Tibial nerve (tissue), 4 donors: ENCODE results near the gene CTAGE4. TPM values are rescaled to one million over a fixed set of nuclear protein-coding genes. Genes with fewer than 3 reads are reported as not detected.
"Not testable (repeated sequence)": the region's sequence is repeated elsewhere in the genome, so short reads cannot be mapped to it uniquely, and the experiment has no call there.

ENCODE experiments used
- DNase-seq, 2 donors: peaks; one replicate each; pipeline ENCODE4 v3.0.0-alpha.2; 2019; ENCODE audit warnings: low spot score in 2 of 2
- H3K27ac ChIP-seq, 4 donors: fragments of 200-600 bp; sonication (generic) in 3 of 4; one replicate each; pipeline ENCODE4 v1.5.1; 2017 to 2019; ENCODE audit warnings: mild to moderate bottlenecking in 1 of 4
- H3K27me3 ChIP-seq, 2 donors: fragments of 200-600 bp; sonication (generic) in 1 of 2; one replicate each; pipeline versions ENCODE4 v1.5.1 to v1.6.0; 2017 to 2019
- H3K36me3 ChIP-seq, 3 donors: fragments of 200-600 bp; sonication (generic); one replicate each; pipeline ENCODE4 v1.5.1; 2018 to 2019
- H3K4me1 ChIP-seq, 4 donors: fragments of 200-600 bp; sonication (generic) in 3 of 4; one replicate each; pipeline ENCODE4 v1.5.1; 2017 to 2019
- H3K4me3 ChIP-seq, 4 donors: fragments of 200-600 bp; sonication (generic) in 3 of 4; one replicate each; pipeline ENCODE4 v1.5.1; 2017 to 2019; ENCODE audit warnings: mild to moderate bottlenecking in 1 of 4, moderate library complexity in 1 of 4
- H3K9me3 ChIP-seq, 4 donors: fragments of 200-600 bp; sonication (generic) in 3 of 4; one replicate each; pipeline ENCODE4 v1.5.1; 2017 to 2019
- WGBS, 2 donors: methylation state at CpG; one replicate each; pipeline ENCODE4 v1.1.5; 2018; 5-methylcytosine and 5-hydroxymethylcytosine counted together
- total RNA-seq, 4 donors: library from RNA; depleted of rRNA; stranded (reverse); fragments of >200 nt; gene quantifications; one replicate each; pipeline ENCODE4 v1.1.0, GENCODE V29; 2016
- TF ChIP-seq, protein P1 (sequence below), 5 experiments: fragments of 200-600 bp in 3 of 5; fragments of 450-650 bp in 2 of 5; sonication (generic) in 3 of 5; IDR thresholded peaks; one replicate each; pipeline ENCODE4 v1.5.1; 2016 to 2019; ENCODE audit warnings: antibody characterized with exemption in 5 of 5, mild to moderate bottlenecking in 3 of 5, moderate library complexity in 2 of 5

CTAGE4 gene
- total RNA-seq, 4 donors from 2014 or later = 2.5 to 3.1 TPM; not detected in 2

- not testable (repeated sequence) for DNase-seq, H3K27me3 ChIP-seq, H3K4me1 ChIP-seq, H3K36me3 ChIP-seq, H3K27ac ChIP-seq, H3K9me3 ChIP-seq, H3K4me3 ChIP-seq
- TF ChIP-seq, protein P1, sequence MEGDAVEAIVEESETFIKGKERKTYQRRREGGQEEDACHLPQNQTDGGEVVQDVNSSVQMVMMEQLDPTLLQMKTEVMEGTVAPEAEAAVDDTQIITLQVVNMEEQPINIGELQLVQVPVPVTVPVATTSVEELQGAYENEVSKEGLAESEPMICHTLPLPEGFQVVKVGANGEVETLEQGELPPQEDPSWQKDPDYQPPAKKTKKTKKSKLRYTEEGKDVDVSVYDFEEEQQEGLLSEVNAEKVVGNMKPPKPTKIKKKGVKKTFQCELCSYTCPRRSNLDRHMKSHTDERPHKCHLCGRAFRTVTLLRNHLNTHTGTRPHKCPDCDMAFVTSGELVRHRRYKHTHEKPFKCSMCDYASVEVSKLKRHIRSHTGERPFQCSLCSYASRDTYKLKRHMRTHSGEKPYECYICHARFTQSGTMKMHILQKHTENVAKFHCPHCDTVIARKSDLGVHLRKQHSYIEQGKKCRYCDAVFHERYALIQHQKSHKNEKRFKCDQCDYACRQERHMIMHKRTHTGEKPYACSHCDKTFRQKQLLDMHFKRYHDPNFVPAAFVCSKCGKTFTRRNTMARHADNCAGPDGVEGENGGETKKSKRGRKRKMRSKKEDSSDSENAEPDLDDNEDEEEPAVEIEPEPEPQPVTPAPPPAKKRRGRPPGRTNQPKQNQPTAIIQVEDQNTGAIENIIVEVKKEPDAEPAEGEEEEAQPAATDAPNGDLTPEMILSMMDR (IDR thresholded peaks at IDR 0.05) = peak in 4 of 5 experiments; percentile 17 to 53 (median 44)
- 0% methylated on average over 3 of the region's 10 CpGs for WGBS, 2 donors
These were observed 4.7 kb upstream of the CTAGE4 start for GRCh38 chr7:144178380-144179164.

GRCh38 chr7:144179165-144179479, 4.1 kb upstream of the CTAGE4 start:
- DNase-seq, H3K27me3 ChIP-seq, H3K4me1 ChIP-seq, H3K27ac ChIP-seq, H3K9me3 ChIP-seq, H3K36me3 ChIP-seq, H3K4me3 ChIP-seq: not testable (repeated sequence)
- no CpG with 5 or more reads among the region's 2 CpGs for WGBS, 2 donors

GRCh38 chr7:144187848-144188247, 4.6 kb downstream of the CTAGE4 start:
- not testable (repeated sequence) for H3K4me1 ChIP-seq, DNase-seq, H3K36me3 ChIP-seq, H3K9me3 ChIP-seq, H3K4me3 ChIP-seq, H3K27ac ChIP-seq, H3K27me3 ChIP-seq
- WGBS, 2 donors = no CpG with 5 or more reads among the region's 5 CpGs

GRCh38 chr7:144188578-144189171, 5.4 kb downstream of the CTAGE4 start:
- WGBS, 2 donors = no CpG with 5 or more reads among the region's 3 CpGs
- H3K27me3 ChIP-seq, H3K36me3 ChIP-seq, H3K4me3 ChIP-seq, H3K4me1 ChIP-seq, H3K27ac ChIP-seq, H3K9me3 ChIP-seq, DNase-seq: not testable (repeated sequence)

DNA sequence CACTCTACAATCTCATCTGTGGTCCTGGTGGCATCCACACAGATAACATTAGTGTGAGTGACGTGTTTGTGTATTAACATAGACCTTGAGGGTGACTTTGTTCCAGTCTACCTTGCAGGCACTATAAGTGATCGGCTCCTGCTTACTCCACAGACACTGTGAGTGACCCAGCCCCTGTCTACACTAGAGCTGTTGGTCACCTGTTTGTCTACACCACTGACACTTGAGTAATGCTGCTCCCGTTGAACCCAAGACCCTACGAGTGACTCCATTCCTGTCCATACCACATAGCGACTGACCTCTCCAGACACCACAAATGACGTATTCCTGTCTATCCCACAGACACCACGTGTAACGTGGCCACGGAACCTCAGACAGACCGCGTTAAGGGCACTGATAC, 10.5 kb downstream of the CTAGE4 start:
- no CpG with 5 or more reads among the region's 11 CpGs for WGBS, 2 donors
- DNase-seq, H3K4me3 ChIP-seq: not testable (repeated sequence)

DNA sequence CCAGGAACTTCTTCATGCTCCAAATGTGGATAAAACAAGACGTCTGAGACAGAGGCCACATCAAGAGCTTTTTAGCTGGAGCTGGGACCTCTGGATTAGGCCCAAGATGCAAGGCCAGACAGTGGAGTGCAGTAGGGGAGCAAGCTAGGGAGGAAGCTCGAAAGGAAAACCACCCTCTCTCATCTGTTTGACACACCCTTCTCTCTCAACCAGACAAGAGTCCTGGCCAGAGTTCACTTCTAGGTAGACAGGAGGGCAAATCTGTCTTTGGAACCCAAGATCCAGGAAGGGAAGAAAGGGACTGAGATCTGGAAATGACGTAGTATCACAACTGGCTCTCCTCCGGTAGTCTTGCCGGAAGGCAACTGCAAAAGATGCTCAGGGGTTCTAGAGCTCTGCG, 11.2 kb downstream of the CTAGE4 start:
- WGBS, 2 donors = no CpG with 5 or more reads among the region's 6 CpGs
- not testable (repeated sequence) for H3K36me3 ChIP-seq, H3K4me3 ChIP-seq, H3K4me1 ChIP-seq, H3K27me3 ChIP-seq, H3K9me3 ChIP-seq, H3K27ac ChIP-seq, DNase-seq

More for the DNA sequence above, 10.5 kb downstream of the CTAGE4 start:
- H3K27ac ChIP-seq, H3K36me3 ChIP-seq, H3K9me3 ChIP-seq, H3K4me1 ChIP-seq, H3K27me3 ChIP-seq: not testable (repeated sequence)

DNA sequence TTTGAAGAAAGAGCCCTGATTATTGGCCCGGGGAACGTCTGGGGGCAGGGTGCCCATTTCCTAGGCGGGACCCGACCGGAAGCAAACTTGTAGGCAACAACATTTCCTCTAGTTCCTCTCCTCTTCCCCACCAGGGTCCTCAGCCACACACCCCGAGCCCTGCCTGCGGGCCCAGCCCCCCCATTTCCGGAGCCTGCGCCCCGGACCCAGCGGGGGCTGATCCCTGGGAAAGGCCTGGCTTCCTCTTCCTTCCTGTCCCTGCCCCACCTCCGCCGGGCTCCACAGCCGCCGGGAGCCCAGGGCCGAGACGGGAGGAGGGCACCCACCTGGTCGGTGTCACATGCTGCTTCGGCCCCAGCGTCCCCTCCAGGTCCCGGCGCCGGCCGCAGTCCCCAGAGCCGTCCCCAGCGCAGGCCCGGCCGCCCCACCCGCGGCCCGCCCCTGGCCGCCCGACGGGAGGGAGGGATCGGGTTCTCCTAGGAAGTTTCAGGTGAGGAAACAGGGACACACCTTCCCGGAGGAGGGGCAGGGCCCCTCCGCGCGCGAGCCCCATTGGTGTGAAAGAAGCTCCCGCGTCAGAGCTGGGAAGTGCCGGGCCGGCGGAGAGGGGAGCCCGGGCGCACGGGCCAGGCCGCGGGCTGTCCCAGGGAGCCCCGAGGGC, 12.1 kb downstream of the CTAGE4 start, which contains the start of gene ARHGEF35:
Gene ARHGEF35 (minus strand): TSS at position 622 of the 661 bp plus-strand sequence. CDS start 7,450 bp downstream, outside the sequence.
- not testable (repeated sequence) for H3K27me3 ChIP-seq, H3K9me3 ChIP-seq, H3K36me3 ChIP-seq, DNase-seq, H3K4me1 ChIP-seq, H3K27ac ChIP-seq
- no CpG with 5 or more reads among the region's 51 CpGs for WGBS, 2 donors
- peak within 1 kb of the TSS in 1 of 4 donors; percentile 45 for H3K4me3 ChIP-seq

DNA sequence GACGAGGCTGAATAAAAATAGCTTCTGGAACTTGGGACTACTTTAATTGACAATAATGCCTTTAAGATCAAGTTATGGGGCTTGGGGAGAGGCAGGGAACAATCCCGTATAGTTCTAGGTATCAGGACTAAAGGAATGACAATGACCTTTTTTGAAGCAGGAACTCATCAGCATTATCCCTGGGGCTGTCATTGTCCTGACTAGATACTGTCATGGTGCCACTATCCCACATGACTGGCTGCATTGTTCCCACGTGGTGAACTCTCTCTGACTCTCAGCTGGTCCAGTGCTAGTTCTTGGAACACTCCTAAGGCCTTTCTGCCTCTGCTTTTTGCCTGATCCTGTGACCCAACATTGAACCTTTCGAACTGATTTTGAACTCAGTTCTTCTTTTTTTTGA, 15.7 kb downstream of the CTAGE4 start:
- not testable (repeated sequence) for DNase-seq, H3K9me3 ChIP-seq, H3K27me3 ChIP-seq, H3K4me1 ChIP-seq, H3K27ac ChIP-seq, H3K36me3 ChIP-seq, H3K4me3 ChIP-seq
- WGBS, 2 donors = 32 to 49% methylated on average over 2 to 3 of the region's 4 CpGs

DNA sequence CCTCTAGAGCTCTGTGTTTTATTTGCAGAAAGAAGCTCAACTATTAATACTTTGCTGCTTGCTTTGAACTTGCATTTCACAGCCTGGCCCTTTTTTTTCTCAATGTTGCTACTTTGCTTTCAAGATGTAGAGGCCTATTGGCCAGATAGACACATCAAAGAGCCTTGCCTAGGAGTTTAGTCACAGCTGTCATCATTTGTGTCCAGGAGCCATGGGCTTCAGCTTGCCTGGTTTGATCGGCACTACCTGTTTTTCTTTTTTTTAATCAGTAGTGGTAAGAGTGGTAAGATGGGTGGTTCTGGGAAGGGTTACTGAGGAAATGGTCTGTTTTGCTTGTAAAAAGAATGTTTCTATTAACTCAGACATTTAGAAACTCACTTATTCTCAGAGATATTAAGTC, 18.7 kb downstream of the CTAGE4 start:
- no CpG with 5 or more reads among the region's 1 CpG for WGBS, 2 donors
- H3K4me1 ChIP-seq, H3K4me3 ChIP-seq, H3K36me3 ChIP-seq, H3K27ac ChIP-seq, H3K9me3 ChIP-seq, DNase-seq, H3K27me3 ChIP-seq: not testable (repeated sequence)

GRCh38 chr7:144203086-144203485, 19.8 kb downstream of the CTAGE4 start:
- not testable (repeated sequence) for H3K9me3 ChIP-seq, H3K27me3 ChIP-seq, DNase-seq, H3K4me3 ChIP-seq, H3K4me1 ChIP-seq, H3K27ac ChIP-seq, H3K36me3 ChIP-seq
- no CpG with 5 or more reads among the region's 3 CpGs for WGBS, 2 donors

DNA sequence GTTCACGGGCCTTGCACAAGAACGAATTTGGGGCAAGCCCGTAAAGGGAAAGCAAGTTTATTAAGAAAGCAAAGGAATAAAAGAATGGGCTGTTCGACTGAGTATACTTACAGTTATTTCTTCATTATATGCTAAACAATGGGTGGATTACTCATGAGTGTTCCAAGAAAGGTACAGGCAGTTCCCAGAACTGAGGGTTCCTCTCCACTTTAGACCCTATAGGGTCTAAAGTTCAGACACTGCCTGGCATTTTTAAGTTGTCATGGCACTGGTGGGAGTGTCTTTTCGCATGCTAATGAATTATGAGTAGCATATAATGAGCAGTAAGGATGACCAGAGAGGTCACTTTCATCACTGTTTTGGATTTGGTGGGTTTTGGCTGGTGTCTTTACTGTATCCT, 22.0 kb downstream of the CTAGE4 start:
- not testable (repeated sequence) for H3K36me3 ChIP-seq, H3K4me3 ChIP-seq, H3K27ac ChIP-seq, H3K4me1 ChIP-seq, H3K9me3 ChIP-seq, H3K27me3 ChIP-seq, DNase-seq
- no CpG with 5 or more reads among the region's 5 CpGs for WGBS, 2 donors

GRCh38 chr7:144217200-144217599, 33.9 kb downstream of the CTAGE4 start:
- DNase-seq, H3K4me3 ChIP-seq, H3K36me3 ChIP-seq, H3K27ac ChIP-seq, H3K4me1 ChIP-seq, H3K9me3 ChIP-seq, H3K27me3 ChIP-seq: not testable (repeated sequence)

DNA sequence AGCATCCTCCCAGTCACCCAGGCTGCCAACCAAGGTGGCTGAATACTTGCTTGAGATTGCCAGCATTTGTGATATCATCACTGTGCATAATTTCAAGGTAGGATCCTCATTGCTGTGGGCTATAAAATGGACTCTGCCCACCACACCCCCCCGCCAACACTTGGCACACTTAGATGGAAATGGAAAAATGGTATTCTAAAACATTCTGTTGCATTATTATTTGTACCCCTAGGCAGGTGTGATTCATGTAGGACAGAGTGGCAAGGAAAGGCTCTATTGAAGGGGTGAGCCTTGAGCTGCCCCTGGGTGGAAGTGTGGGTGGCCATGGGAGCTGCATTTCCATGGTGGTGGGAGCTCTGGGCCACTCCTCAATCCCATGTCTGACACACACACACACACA, 35.3 kb downstream of the CTAGE4 start:
- not testable (repeated sequence) for DNase-seq, H3K9me3 ChIP-seq, H3K4me3 ChIP-seq, H3K4me1 ChIP-seq, H3K27ac ChIP-seq, H3K27me3 ChIP-seq, H3K36me3 ChIP-seq
- 100% methylated on average over 1 of the region's 1 CpG for WGBS, 2 donors
